B cell (primary cell): ENCODE results near the gene GFOD1. TPM values are rescaled to one million over a fixed set of nuclear protein-coding genes. Genes with fewer than 3 reads are reported as not detected.

Experiments
- ATAC-seq: fragments of 200-7000 bp; cut with Tn5 transposase; one replicate; pipeline ENCODE4 v1.10.0; 2021; ENCODE audit warnings: low read depth, mild to moderate bottlenecking, moderate number of reproducible peaks, moderate library complexity
- CTCF ChIA-PET: fragments of 350-600 bp; sonication (Branson Sonifier 250); formaldehyde crosslinking; loops from one replicate; lab custom pipeline; 2021; ENCODE audit warnings: antibody characterized with exemption, inconsistent platforms; lab: Charles Lee
- POLR2A ChIA-PET: fragments of 350-600 bp; sonication (Branson Sonifier 250); formaldehyde crosslinking; loops from one replicate; lab custom pipeline; 2021; ENCODE audit warnings: antibody characterized with exemption; lab: Charles Lee
- DNase-seq: peaks from one replicate; pipeline ENCODE4 v3.0.0; 2013
- H2AFZ ChIP-seq: 2 replicates; pipeline ENCODE4 v1.6.1; 2012; ENCODE audit warnings: mild to moderate bottlenecking, low read depth, low read length; ENCODE audit not compliant: insufficient read depth, poor library complexity, severe bottlenecking
- H3K27ac ChIP-seq, 2 donors: 1 replicate in 1 of 2; 2 replicates in 1 of 2; pipeline ENCODE4 v1.5.1; 2012 to 2013; ENCODE audit warnings: low read length in 2 of 2, mild to moderate bottlenecking in 2 of 2, moderate library complexity in 1 of 2
- H3K27me3 ChIP-seq, 4 experiments: fragments of 200-600 bp in 1 of 4; sonication (generic) in 1 of 4; replicated peaks in 1 of 4; 1 replicate in 2 of 4; 2 replicates in 2 of 4; pipeline versions ENCODE4 v1.6.1 to v1.7.0; 2013 to 2016; ENCODE audit warnings: low read length in 3 of 4, mild to moderate bottlenecking in 2 of 4, mixed read lengths in 1 of 4, moderate library complexity in 1 of 4; ENCODE audit not compliant: insufficient read depth in 4 of 4, control insufficient read depth in 3 of 4; ENCODE audit errors: control extremely low read depth in 1 of 4
- H3K36me3 ChIP-seq, 2 experiments: replicated peaks in 1 of 2; 1 replicate in 1 of 2; 2 replicates in 1 of 2; pipeline versions ENCODE4 v1.6.1 to v1.7.1; 2013; ENCODE audit warnings: low read length in 1 of 2; ENCODE audit not compliant: insufficient read depth in 2 of 2, control insufficient read depth in 1 of 2; ENCODE audit errors: control extremely low read depth in 1 of 2, extremely low read depth in 1 of 2
- H3K4me1 ChIP-seq, 2 donors: fragments of 200-600 bp in 1 of 2; sonication (generic) in 1 of 2; 1 replicate in 1 of 2; 2 replicates in 1 of 2; pipeline versions ENCODE4 v1.5.1 to v1.6.1; 2013 to 2017; ENCODE audit warnings: low read length in 2 of 2; ENCODE audit not compliant: control insufficient read depth in 2 of 2, insufficient read depth in 2 of 2
- H3K4me2 ChIP-seq: replicated peaks from 2 replicates; pipeline ENCODE3; 2012; ENCODE audit warnings: mild to moderate bottlenecking, low read depth, low read length; ENCODE audit not compliant: poor library complexity, severe bottlenecking
- H3K4me3 ChIP-seq, 5 experiments: fragments of 200-600 bp in 1 of 5; sonication (generic) in 1 of 5; 1 replicate in 3 of 5; 2 replicates in 2 of 5; pipeline versions ENCODE4 v1.5.1 to v1.7.0; 2011 to 2016; ENCODE audit warnings: low read length in 4 of 5, mild to moderate bottlenecking in 4 of 5, low read depth in 2 of 5, control low read depth in 1 of 5, moderate library complexity in 1 of 5; ENCODE audit not compliant: insufficient read depth in 1 of 5; ENCODE audit errors: control extremely low read depth in 1 of 5, extremely low read depth in 1 of 5
- H3K79me2 ChIP-seq: fragments of 200-600 bp; sonication (generic); one replicate; pipeline ENCODE4 v1.6.0; 2016; ENCODE audit warnings: low read length; ENCODE audit not compliant: control insufficient read depth, insufficient read depth
- H3K9ac ChIP-seq: fragments of 200-600 bp; sonication (generic); 2 replicates; pipeline ENCODE4 v1.6.1; 2017; ENCODE audit warnings: mild to moderate bottlenecking, low read length, moderate library complexity
- H3K9me3 ChIP-seq, 3 donors: one replicate each; pipeline versions ENCODE4 v1.6.1 to v1.7.1; 2013; ENCODE audit warnings: low read length in 2 of 3; ENCODE audit not compliant: control insufficient read depth in 2 of 3, insufficient read depth in 1 of 3; ENCODE audit errors: control extremely low read depth in 1 of 3
- H4K20me1 ChIP-seq: 2 replicates; pipeline ENCODE4 v1.6.0; 2012; ENCODE audit warnings: mild to moderate bottlenecking, low read length; ENCODE audit not compliant: insufficient read depth, control insufficient read depth, poor library complexity, severe bottlenecking
- H3K27ac Mint-ChIP-seq: one replicate; pipeline ENCODE4 v1.8.0; 2021; ENCODE audit warnings: mixed read lengths
- H3K27me3 Mint-ChIP-seq: one replicate; pipeline ENCODE4 v1.8.0; 2021; ENCODE audit warnings: mixed read lengths
- H3K4me1 Mint-ChIP-seq: one replicate; pipeline ENCODE4 v1.8.0; 2021; ENCODE audit warnings: mixed read lengths
- H3K4me3 Mint-ChIP-seq: one replicate; pipeline ENCODE4 v1.8.0; 2021; ENCODE audit warnings: mixed read lengths
- H3K9me3 Mint-ChIP-seq: one replicate; pipeline ENCODE4 v1.8.0; 2022; ENCODE audit warnings: mixed read lengths; ENCODE audit not compliant: insufficient read depth
- CTCF ChIP-seq: fragments of 200-600 bp; IDR thresholded peaks from one replicate; pipeline ENCODE4 v1.8.0; 2022; ENCODE audit warnings: antibody characterized with exemption, mild to moderate bottlenecking
- EZH2 ChIP-seq: IDR thresholded peaks from 2 replicates; pipeline ENCODE4 v1.6.1; 2012; ENCODE audit warnings: borderline replicate concordance, low read depth, mild to moderate bottlenecking, moderate library complexity, low read length; ENCODE audit not compliant: insufficient read depth, poor library complexity, severe bottlenecking
- WGBS: methylation state at CpG from one replicate; pipeline ENCODE4 v1.1.5; 2013; ENCODE audit warnings: missing lambda C conversion rate; ENCODE audit not compliant: insufficient coverage; 5-methylcytosine and 5-hydroxymethylcytosine counted together
- intact Hi-C: fragments of 100-400 bp; cut with micrococcal nuclease; formaldehyde crosslinking; loops from one replicate; pipeline ENCODE4 v1.10.0; 2022
- polyA plus RNA-seq: library from polyadenylated mRNA; depleted of rRNA; stranded (reverse); fragments of >200 nt; gene quantifications from 2 replicates; pipeline ENCODE4 v1.2.3, GENCODE V29; 2012
- total RNA-seq, 2 donors: library from RNA; stranded (reverse); fragments of 120-200 nt in 1 of 2; gene quantifications; 1 replicate in 1 of 2; 2 replicates in 1 of 2; pipeline versions ENCODE4 v1.2.3 to v1.2.4, GENCODE V29; 2013 to 2022

Gene GFOD1
- total and polyA plus RNA-seq, 2 donors (not counting 1 experiment from before 2014, with no cell fraction given): 8.3 to 42.4 TPM

- CTCF ChIA-PET: interaction anchor here (0.6 to 1.6 kb wide), 4 partner anchors 14 to 257 kb away, joined by 3 to 4 read pairs (median 3); no protein-coding TSS in a partner anchor
- no peak overlapping the region for H3K4me2 ChIP-seq
- H3K36me3 ChIP-seq: no peaks in the 10 kb centered on the region
- H3K4me1 ChIP-seq: peaks cover 69 to 80% of the 10 kb centered on the region in 2 donors
- POLR2A ChIA-PET: no interaction called here
- H3K79me2 ChIP-seq: peaks cover 14% of the 10 kb centered on the region
- DNase-seq (no peak), ATAC-seq (no peak)
- H3K9ac ChIP-seq: no peak overlapping the region
- H4K20me1 ChIP-seq: no peaks in the 10 kb centered on the region
- Mint-ChIP-seq H3K4me1 (peaks cover 81% of the 10 kb centered on the region), H3K27me3 (no peaks in the 10 kb centered on the region), H3K9me3 (no peaks in the 10 kb centered on the region), H3K4me3 (no peak overlapping the region), H3K27ac (no peak overlapping the region)
- no peak overlapping the region for H3K4me3 ChIP-seq
- H3K9me3 ChIP-seq: peaks cover 0 to 3% (median 0%) of the 10 kb centered on the region in 3 donors
- no peak overlapping the region for H2AFZ ChIP-seq
- H3K27ac ChIP-seq: no peak overlapping the region
- intact Hi-C loops: no loop called here
- no peak for TF ChIP-seq EZH2
- TF ChIP-seq CTCF: no peak
- H3K27me3 ChIP-seq: no peaks in the 10 kb centered on the region
- WGBS: 95% methylated on average over 3 of the region's 6 CpGs
Observed at GRCh38 chr6:13359287-13359686, 128.1 kb downstream of the GFOD1 start.

GRCh38 chr6:13358511-13358910 lies 128.9 kb downstream of the GFOD1 start:
- no peak for ATAC-seq
- peaks cover 69 to 80% of the 10 kb centered on the region in 2 donors for H3K4me1 ChIP-seq
- no peaks in the 10 kb centered on the region for H4K20me1 ChIP-seq
- Mint-ChIP-seq H3K27ac (no peak overlapping the region), H3K4me1 (peaks cover 81% of the 10 kb centered on the region), H3K9me3 (no peaks in the 10 kb centered on the region), H3K4me3 (no peak overlapping the region), H3K27me3 (no peaks in the 10 kb centered on the region)
- H3K27ac ChIP-seq: peak overlapping the region in 1 of 2 donors; percentile 32
- DNase-seq: no peak
- TF ChIP-seq EZH2 (no peak), CTCF (no peak)
- H3K4me2 ChIP-seq: no peak overlapping the region
- intact Hi-C loops: no loop called here
- H3K79me2 ChIP-seq: peaks cover 10% of the 10 kb centered on the region
- no peak overlapping the region for H3K9ac ChIP-seq
- 91% methylated on average over 2 of the region's 2 CpGs for WGBS
- no peaks in the 10 kb centered on the region for H3K36me3 ChIP-seq
- H3K9me3 ChIP-seq: peaks cover 0 to 3% (median 0%) of the 10 kb centered on the region in 3 donors
- CTCF ChIA-PET: interaction anchor here (1.0 to 1.6 kb wide), 4 partner anchors 15 to 25 kb away, joined by 3 to 9 read pairs (median 4); no protein-coding TSS in a partner anchor
- POLR2A ChIA-PET: no interaction called here
- no peak overlapping the region for H3K4me3 ChIP-seq
- H3K27me3 ChIP-seq: no peaks in the 10 kb centered on the region
- no peak overlapping the region for H2AFZ ChIP-seq
